ENCODE results near the gene AP1G2.

- TF ChIP-seq, protein P1, sequence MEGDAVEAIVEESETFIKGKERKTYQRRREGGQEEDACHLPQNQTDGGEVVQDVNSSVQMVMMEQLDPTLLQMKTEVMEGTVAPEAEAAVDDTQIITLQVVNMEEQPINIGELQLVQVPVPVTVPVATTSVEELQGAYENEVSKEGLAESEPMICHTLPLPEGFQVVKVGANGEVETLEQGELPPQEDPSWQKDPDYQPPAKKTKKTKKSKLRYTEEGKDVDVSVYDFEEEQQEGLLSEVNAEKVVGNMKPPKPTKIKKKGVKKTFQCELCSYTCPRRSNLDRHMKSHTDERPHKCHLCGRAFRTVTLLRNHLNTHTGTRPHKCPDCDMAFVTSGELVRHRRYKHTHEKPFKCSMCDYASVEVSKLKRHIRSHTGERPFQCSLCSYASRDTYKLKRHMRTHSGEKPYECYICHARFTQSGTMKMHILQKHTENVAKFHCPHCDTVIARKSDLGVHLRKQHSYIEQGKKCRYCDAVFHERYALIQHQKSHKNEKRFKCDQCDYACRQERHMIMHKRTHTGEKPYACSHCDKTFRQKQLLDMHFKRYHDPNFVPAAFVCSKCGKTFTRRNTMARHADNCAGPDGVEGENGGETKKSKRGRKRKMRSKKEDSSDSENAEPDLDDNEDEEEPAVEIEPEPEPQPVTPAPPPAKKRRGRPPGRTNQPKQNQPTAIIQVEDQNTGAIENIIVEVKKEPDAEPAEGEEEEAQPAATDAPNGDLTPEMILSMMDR (IDR thresholded peaks at IDR 0.05; ENCODE audit: poor library complexity, severe bottlenecking), result no peak
- no peak for TF ChIP-seq EZH2 (IDR thresholded peaks at IDR 0.05; ENCODE audit: borderline replicate concordance, insufficient read depth, low read length, poor library complexity, severe bottlenecking)
- TF ChIP-seq, protein P2, sequence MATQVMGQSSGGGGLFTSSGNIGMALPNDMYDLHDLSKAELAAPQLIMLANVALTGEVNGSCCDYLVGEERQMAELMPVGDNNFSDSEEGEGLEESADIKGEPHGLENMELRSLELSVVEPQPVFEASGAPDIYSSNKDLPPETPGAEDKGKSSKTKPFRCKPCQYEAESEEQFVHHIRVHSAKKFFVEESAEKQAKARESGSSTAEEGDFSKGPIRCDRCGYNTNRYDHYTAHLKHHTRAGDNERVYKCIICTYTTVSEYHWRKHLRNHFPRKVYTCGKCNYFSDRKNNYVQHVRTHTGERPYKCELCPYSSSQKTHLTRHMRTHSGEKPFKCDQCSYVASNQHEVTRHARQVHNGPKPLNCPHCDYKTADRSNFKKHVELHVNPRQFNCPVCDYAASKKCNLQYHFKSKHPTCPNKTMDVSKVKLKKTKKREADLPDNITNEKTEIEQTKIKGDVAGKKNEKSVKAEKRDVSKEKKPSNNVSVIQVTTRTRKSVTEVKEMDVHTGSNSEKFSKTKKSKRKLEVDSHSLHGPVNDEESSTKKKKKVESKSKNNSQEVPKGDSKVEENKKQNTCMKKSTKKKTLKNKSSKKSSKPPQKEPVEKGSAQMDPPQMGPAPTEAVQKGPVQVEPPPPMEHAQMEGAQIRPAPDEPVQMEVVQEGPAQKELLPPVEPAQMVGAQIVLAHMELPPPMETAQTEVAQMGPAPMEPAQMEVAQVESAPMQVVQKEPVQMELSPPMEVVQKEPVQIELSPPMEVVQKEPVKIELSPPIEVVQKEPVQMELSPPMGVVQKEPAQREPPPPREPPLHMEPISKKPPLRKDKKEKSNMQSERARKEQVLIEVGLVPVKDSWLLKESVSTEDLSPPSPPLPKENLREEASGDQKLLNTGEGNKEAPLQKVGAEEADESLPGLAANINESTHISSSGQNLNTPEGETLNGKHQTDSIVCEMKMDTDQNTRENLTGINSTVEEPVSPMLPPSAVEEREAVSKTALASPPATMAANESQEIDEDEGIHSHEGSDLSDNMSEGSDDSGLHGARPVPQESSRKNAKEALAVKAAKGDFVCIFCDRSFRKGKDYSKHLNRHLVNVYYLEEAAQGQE (IDR thresholded peaks at IDR 0.05; ENCODE audit: borderline replicate concordance), result no peak
- TF ChIP-seq EP300 (conservative IDR thresholded peaks at IDR 0.05; ENCODE audit: poor library complexity, severe bottlenecking), result no peak
Measured at GRCh38 chr14:23512156-23512555, 55.4 kb downstream of the AP1G2 start.
